Measurements from ENCODE around the gene VIL1. TPM values are rescaled to one million over a fixed set of nuclear protein-coding genes. Genes with fewer than 3 reads are reported as not detected.

VIL1 gene
- total and polyA plus RNA-seq, 9 of the 15 experiments (the other 6 are each of a cell fraction or from before 2014, with no cell fraction given) = 0.51 to 2.7 (median 1.2) TPM

- TF ChIP-seq REST (IDR thresholded peaks at IDR 0.05; ENCODE audit: borderline replicate concordance) (peak; percentile 57; the same call in 1 of the 2 replicates), REST (CRISPR knock-in tag; IDR thresholded peaks at IDR 0.05; ENCODE audit: low read depth) (peak; percentile 74; the same call in 1 of the 2 replicates), RREB1 (CRISPR knock-in tag; IDR thresholded peaks at IDR 0.05) (peak; percentile 81; the same call in 1 of the 2 replicates), ZBTB33 (CRISPR knock-in tag; IDR thresholded peaks at IDR 0.05) (peak; percentile 31; the same call in 1 of the 2 replicates), ZBTB26 (CRISPR knock-in tag; IDR thresholded peaks at IDR 0.05) (peak; percentile 64; the same call in 1 of the 2 replicates), TAF1 (IDR thresholded peaks at IDR 0.05; ENCODE audit: control insufficient read depth, extremely low read depth, insufficient read depth, low read length, severe bottlenecking) (peak; percentile 32)
These were observed 12.5 kb upstream of the VIL1 start (continued) for GRCh38 chr2:218406209-218406948.

Measured in K562 (cell line).